ENCODE data around the gene UFC1.

Gene UFC1

DNA sequence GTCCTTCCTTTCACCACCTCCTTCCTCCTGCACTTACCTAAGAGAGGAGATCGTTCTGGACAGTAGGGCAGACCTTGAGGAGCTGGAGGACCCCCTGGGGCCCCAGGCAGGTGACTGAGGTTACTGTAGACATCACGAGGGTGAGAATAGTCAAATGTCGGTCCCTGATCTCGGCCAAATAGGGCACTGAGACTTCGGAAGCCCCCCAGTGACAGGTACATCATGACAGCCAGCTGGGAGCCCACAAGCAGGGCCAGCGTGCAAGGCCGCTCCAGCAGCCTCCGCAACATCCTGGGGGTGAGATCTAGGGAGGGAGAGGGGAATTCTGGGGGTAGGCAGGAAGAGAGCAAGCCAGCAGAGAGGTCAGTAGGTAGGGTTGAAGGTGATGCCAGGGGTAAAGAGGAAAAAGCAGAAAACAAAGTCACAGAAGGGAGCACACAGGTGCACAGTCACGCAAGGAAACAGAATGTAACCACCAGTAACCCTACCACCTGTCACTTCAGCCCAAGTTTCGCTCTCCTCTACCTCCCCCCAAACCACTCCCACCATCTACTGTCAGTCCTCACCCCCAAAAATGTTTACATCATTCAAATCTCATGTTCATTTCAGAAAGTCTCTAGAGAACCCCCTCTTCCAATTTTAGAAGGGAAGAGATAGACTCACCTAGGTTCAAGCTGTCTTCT lies 22.1 kb downstream of the UFC1 start:
- peaks cover 35% of the 10 kb centered on the region for H3K36me3 Mint-ChIP-seq (ENCODE audit: low read depth)
- H3K4me1 Mint-ChIP-seq: peaks cover 31% of the 10 kb centered on the region
- DNase-seq: no peak
- H3K4me3 Mint-ChIP-seq: peak overlapping the region; percentile 100
- H3K9me3 Mint-ChIP-seq: no peaks in the 10 kb centered on the region
- H3K27me3 Mint-ChIP-seq (ENCODE audit: low read depth, poor library complexity): peaks cover 2% of the 10 kb centered on the region
- H3K27ac Mint-ChIP-seq: no peak overlapping the region
- TF ChIP-seq, protein P1, sequence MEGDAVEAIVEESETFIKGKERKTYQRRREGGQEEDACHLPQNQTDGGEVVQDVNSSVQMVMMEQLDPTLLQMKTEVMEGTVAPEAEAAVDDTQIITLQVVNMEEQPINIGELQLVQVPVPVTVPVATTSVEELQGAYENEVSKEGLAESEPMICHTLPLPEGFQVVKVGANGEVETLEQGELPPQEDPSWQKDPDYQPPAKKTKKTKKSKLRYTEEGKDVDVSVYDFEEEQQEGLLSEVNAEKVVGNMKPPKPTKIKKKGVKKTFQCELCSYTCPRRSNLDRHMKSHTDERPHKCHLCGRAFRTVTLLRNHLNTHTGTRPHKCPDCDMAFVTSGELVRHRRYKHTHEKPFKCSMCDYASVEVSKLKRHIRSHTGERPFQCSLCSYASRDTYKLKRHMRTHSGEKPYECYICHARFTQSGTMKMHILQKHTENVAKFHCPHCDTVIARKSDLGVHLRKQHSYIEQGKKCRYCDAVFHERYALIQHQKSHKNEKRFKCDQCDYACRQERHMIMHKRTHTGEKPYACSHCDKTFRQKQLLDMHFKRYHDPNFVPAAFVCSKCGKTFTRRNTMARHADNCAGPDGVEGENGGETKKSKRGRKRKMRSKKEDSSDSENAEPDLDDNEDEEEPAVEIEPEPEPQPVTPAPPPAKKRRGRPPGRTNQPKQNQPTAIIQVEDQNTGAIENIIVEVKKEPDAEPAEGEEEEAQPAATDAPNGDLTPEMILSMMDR (IDR thresholded peaks at IDR 0.05): no peak

DNA sequence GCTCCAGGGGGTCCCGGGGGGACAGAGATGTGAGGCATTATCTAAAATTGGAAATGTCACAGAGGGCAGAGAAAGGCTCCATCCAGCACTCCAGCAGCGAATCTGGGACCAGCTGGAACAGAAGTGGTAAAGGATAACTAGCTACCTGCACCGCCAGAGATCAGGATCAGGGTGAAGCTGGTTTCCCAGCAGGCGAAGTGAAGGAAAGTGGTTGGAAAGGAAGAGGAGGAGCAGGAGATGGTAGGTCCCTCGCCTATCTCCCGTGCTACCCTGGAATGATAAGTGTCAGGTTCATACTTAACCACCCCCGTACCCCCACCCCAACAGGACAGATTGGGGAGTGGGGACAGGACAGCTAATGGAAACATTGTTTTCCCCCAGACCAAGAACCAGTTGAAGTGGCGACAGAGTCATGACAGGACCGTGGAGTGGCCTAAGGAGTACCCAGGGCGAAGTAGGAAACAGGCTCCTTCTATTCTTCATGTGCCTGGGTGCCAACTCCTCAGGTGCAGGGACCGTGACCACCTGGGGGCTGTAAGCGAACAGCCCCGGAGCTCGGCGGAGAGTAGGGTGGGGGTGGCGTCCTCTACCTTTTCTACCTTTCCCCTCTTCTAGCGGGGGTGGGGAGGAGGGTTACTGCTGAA lies 22.8 kb downstream of the UFC1 start:
- TF ChIP-seq, protein P1 (IDR thresholded peaks at IDR 0.05): no peak
- Mint-ChIP-seq H3K4me1 (peaks cover 31% of the 10 kb centered on the region), H3K4me3 (peak overlapping the region; percentile 100), H3K27me3 (ENCODE audit: low read depth, poor library complexity) (peaks cover 2% of the 10 kb centered on the region), H3K9me3 (no peaks in the 10 kb centered on the region), H3K27ac (peak overlapping the region; percentile 86), H3K36me3 (ENCODE audit: low read depth) (peaks cover 28% of the 10 kb centered on the region)
- no peak for DNase-seq

DNA sequence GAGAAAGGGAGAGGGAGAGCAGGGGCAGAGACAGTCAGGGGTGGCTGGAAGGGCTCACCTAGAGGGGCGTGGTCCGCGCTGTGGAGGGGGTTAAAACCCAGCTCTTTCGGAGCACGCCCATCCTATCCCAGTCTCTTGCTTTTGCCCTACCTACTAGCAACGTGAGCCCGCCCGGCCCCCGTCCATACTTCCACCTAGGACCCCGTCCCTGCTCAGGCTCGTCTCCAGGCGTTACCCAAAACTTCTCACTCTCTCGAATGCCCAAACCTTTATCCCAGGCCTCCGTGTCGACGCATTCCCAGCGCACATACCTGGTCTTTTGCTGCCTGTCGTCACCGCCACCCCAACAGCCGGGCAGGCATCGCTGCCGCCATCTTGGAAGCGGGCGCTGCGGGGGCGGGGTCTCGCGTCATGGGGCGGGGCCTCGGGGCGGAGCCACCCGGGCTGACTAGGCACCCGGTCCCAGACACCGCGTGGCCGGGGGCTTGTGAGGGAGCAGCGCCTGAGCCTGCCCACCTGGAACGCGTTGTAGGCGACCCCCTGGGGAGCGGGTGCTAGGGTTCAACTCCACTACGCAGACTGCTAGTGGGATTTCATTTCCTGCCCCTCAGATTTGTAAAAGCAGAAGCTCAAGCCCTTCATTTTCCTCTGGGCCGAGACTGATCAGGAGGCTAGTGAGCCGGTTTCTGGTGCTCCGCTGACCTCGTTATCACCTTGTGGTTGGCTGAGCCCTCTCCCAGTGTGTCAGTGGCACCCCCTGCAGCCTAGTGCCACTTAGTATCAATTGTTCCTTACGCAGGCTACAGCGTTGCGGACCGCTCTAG lies 23.5 kb downstream of the UFC1 start, which contains the start of gene B4GALT3:
Gene B4GALT3 (minus strand): TSS at position 396 of the 824 bp plus-strand sequence. CDS start 1,447 bp downstream, outside the sequence.
- Mint-ChIP-seq H3K4me1 (peaks cover 31% of the 10 kb centered on the region), H3K36me3 (ENCODE audit: low read depth) (peaks cover 23% of the 10 kb centered on the region), H3K4me3 (peak within 1 kb of the TSS; percentile 100), H3K27me3 (ENCODE audit: low read depth, poor library complexity) (peaks cover 7% of the 10 kb centered on the region), H3K27ac (peak within 1 kb of the TSS; percentile 99), H3K9me3 (no peaks in the 10 kb centered on the region)
- DNase-seq: peak; percentile 98
- TF ChIP-seq, protein P1 (IDR thresholded peaks at IDR 0.05): no peak

DNA sequence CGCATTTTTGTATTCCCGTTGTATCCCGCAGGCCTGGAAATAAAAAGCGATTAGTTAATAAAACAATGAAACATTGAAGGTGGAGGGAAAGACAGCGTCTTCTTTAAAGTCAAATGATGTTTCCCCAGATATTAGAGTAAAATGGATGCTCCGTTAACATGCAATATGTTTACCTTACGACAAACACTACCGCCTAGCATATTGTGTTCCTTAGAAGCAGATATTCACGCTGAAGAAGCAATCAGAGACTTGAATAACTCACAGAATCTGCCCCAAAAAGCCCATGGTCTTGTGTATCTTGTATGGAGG lies 24.1 kb downstream of the UFC1 start:
- Mint-ChIP-seq H3K9me3 (no peaks in the 10 kb centered on the region), H3K27me3 (ENCODE audit: low read depth, poor library complexity) (peaks cover 10% of the 10 kb centered on the region), H3K27ac (no peak overlapping the region), H3K4me1 (peaks cover 31% of the 10 kb centered on the region), H3K4me3 (peak overlapping the region; percentile 100), H3K36me3 (ENCODE audit: low read depth) (peaks cover 18% of the 10 kb centered on the region)
- no peak for DNase-seq
- TF ChIP-seq, protein P1 (IDR thresholded peaks at IDR 0.05): no peak

DNA sequence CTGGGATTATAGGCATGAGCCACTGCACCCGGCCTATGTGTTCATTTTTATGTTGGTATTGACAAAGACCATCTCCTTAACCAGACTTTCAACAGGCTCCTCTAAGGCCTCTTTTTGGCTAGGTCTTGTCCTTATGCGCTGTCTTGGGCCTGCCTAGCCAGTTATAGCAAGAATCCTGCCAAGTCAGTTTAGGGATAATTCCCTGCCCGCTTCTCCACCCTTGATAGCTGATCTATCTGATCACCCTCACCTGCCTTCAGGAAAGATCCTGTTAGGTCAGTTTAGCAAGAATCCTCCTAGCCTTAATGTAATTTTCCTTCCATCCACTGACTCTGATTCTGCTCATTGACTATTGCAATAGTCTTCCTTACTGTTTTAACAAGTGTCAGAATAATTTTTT lies 25.9 kb downstream of the UFC1 start:
- no peak for DNase-seq
- Mint-ChIP-seq H3K27ac (no peak overlapping the region), H3K27me3 (ENCODE audit: low read depth, poor library complexity) (peaks cover 12% of the 10 kb centered on the region), H3K4me1 (peaks cover 31% of the 10 kb centered on the region), H3K36me3 (ENCODE audit: low read depth) (peaks cover 1% of the 10 kb centered on the region), H3K9me3 (no peaks in the 10 kb centered on the region), H3K4me3 (no peak overlapping the region)
- TF ChIP-seq, protein P1 (IDR thresholded peaks at IDR 0.05): no peak
